B cell (primary cell): ENCODE data around the gene RPP25L.

ENCODE experiments used
- CTCF ChIP-seq: fragments of 200-600 bp; IDR thresholded peaks from one replicate; pipeline ENCODE4 v1.8.0; 2022; ENCODE audit warnings: antibody characterized with exemption, mild to moderate bottlenecking
- EZH2 ChIP-seq: IDR thresholded peaks from 2 replicates; pipeline ENCODE4 v1.6.1; 2012; ENCODE audit warnings: borderline replicate concordance, low read depth, mild to moderate bottlenecking, moderate library complexity, low read length; ENCODE audit not compliant: insufficient read depth, poor library complexity, severe bottlenecking

- TF ChIP-seq EZH2 (no peak), CTCF (no peak)
These were observed 39.3 kb downstream of the RPP25L start for GRCh38 chr9:34572628-34573027.
